Endothelial cell of umbilical vein (primary cell): ENCODE data around the gene HES6. TPM values are rescaled to one million over a fixed set of nuclear protein-coding genes. Genes with fewer than 3 reads are reported as not detected.

Experiments
- BruUV-seq: library from RNA; stranded (reverse); fragments of 400-500 nt; replicated peaks from 2 replicates; lab custom pipeline; 2021; lab: Mats Ljungman, UMichigan
- CTCF ChIA-PET: fragments of 300-600, 350-600 bp; sonication (Branson Sonifier 250); formaldehyde crosslinking; loops from one replicate; lab custom pipeline; 2021; ENCODE audit warnings: antibody characterized with exemption, inconsistent platforms; lab: Charles Lee
- POLR2A ChIA-PET: fragments of 300-600, 350-600 bp; sonication (Branson Sonifier 250); formaldehyde crosslinking; loops from one replicate; lab custom pipeline; 2021; ENCODE audit warnings: antibody characterized with exemption, inconsistent platforms; lab: Charles Lee
- DNase-seq: peaks from one replicate; pipeline ENCODE4 v3.0.0-alpha.2; 2011; ENCODE audit warnings: low read depth, low spot score
- FAIRE-seq: peaks from 2 replicates; lab custom pipeline; 2011; peaks lifted over from hg19 to GRCh38; lab: Jason Lieb, UNC
- H2AFZ ChIP-seq: 2 replicates; pipeline ENCODE4 v1.6.0; 2012; ENCODE audit warnings: low read depth, low read length, control low read depth, inconsistent platforms
- H3K27ac ChIP-seq: 2 replicates; pipeline ENCODE4 v1.5.1; 2011; ENCODE audit warnings: low read depth, mild to moderate bottlenecking, control low read depth, low read length, moderate library complexity; ENCODE audit not compliant: insufficient read depth
- H3K27me3 ChIP-seq, 2 experiments: 2 replicates each; pipeline versions ENCODE4 v1.6.0 to v1.6.1; 2011; ENCODE audit warnings: low read length in 2 of 2, mixed read lengths in 1 of 2; ENCODE audit not compliant: control insufficient read depth in 2 of 2, insufficient read depth in 2 of 2
- H3K36me3 ChIP-seq, 2 experiments: 2 replicates in 1 of 2; 3 replicates in 1 of 2; pipeline ENCODE4 v1.5.1; 2011; ENCODE audit warnings: low read length in 2 of 2, mild to moderate bottlenecking in 1 of 2, moderate library complexity in 1 of 2; ENCODE audit not compliant: control insufficient read depth in 2 of 2, insufficient read depth in 2 of 2; ENCODE audit errors: extremely low read depth in 1 of 2
- H3K4me1 ChIP-seq: 3 replicates; pipeline ENCODE4 v1.5.1; 2011; ENCODE audit warnings: mild to moderate bottlenecking, low read length; ENCODE audit not compliant: control insufficient read depth, insufficient read depth; ENCODE audit errors: extremely low read depth
- H3K4me2 ChIP-seq: 2 replicates; pipeline ENCODE4 v1.6.1; 2011; ENCODE audit warnings: low read length, control low read depth, mixed read lengths; ENCODE audit not compliant: insufficient read depth
- H3K4me3 ChIP-seq, 3 experiments: fragments of 200-600 bp in 1 of 3; sonication (generic), shearing (Covaris generic) in 1 of 3; replicated peaks in 1 of 3; 2 replicates each; pipeline ENCODE4 v1.5.1; 2011 to 2016; ENCODE audit warnings: control low read depth in 3 of 3, low read length in 3 of 3, mild to moderate bottlenecking in 2 of 3, inconsistent platforms in 1 of 3, low read depth in 1 of 3, moderate library complexity in 1 of 3; ENCODE audit not compliant: insufficient read depth in 1 of 3
- H3K79me2 ChIP-seq: 2 replicates; pipeline ENCODE4 v1.6.0; 2012; ENCODE audit warnings: low read length, inconsistent platforms; ENCODE audit not compliant: control insufficient read depth, insufficient read depth
- H3K9ac ChIP-seq: replicated peaks from 2 replicates; pipeline ENCODE3; 2011; ENCODE audit warnings: low read length, control low read depth; ENCODE audit not compliant: insufficient read depth; ENCODE audit errors: extremely low read depth
- H3K9me1 ChIP-seq: replicated peaks from 3 replicates; pipeline ENCODE4 v1.6.0; 2011; ENCODE audit warnings: mild to moderate bottlenecking, low read length; ENCODE audit not compliant: control insufficient read depth, insufficient read depth; ENCODE audit errors: extremely low read depth
- H3K9me3 ChIP-seq: replicated peaks from 2 replicates; pipeline ENCODE4 v1.5.1; 2012; ENCODE audit warnings: low read length, inconsistent platforms; ENCODE audit not compliant: control insufficient read depth, insufficient read depth
- H4K20me1 ChIP-seq: replicated peaks from 2 replicates; pipeline ENCODE3; 2011; ENCODE audit warnings: mild to moderate bottlenecking, low read length; ENCODE audit not compliant: control insufficient read depth, insufficient read depth; ENCODE audit errors: extremely low read depth
- EZH2 ChIP-seq: IDR thresholded peaks from 2 replicates; pipeline ENCODE4 v1.6.1; 2012; ENCODE audit warnings: borderline replicate concordance, low read depth, mild to moderate bottlenecking, moderate library complexity, low read length, inconsistent platforms; ENCODE audit not compliant: severe bottlenecking
- FOS ChIP-seq: IDR thresholded peaks from 2 replicates; pipeline ENCODE4 v1.6.1; 2011; ENCODE audit warnings: mild to moderate bottlenecking, low read length, moderate library complexity, borderline replicate concordance; ENCODE audit not compliant: insufficient read depth
- GATA2 ChIP-seq: IDR thresholded peaks from 2 replicates; pipeline ENCODE4 v1.7.0; 2011; ENCODE audit warnings: low read depth, mild to moderate bottlenecking, moderate library complexity, mixed read lengths, low read length; ENCODE audit not compliant: insufficient read length, insufficient read depth
- MAX ChIP-seq: IDR thresholded peaks from 2 replicates; pipeline ENCODE4 v1.6.1; 2011; ENCODE audit not compliant: insufficient read depth, insufficient read length
- MYC ChIP-seq: IDR thresholded peaks from one replicate; pipeline ENCODE4 v1.6.1; 2011; ENCODE audit warnings: mild to moderate bottlenecking, low read depth, low read length
- POLR2A ChIP-seq: IDR thresholded peaks from 2 replicates; pipeline ENCODE4 v1.6.1; 2012; ENCODE audit warnings: low read depth, mild to moderate bottlenecking, control low read depth, low read length
- dilution Hi-C: fragments of 300-500 bp; cut with MboI; formaldehyde crosslinking; loops from one replicate; pipeline ENCODE4 v1.15.0; 2019; ENCODE audit warnings: low sequenced_read_pairs; ENCODE audit not compliant: extremely low pct_ligation_motif_present
- intact Hi-C: fragments of 100-400 bp; cut with micrococcal nuclease; formaldehyde crosslinking; loops from one replicate; pipeline ENCODE4 v1.10.0; 2022
- polyA plus RNA-seq, 4 experiments: library from polyadenylated mRNA; depleted of rRNA in 3 of 4; stranded (reverse) in 3 of 4; unstranded in 1 of 4; fragments of >200 nt; gene quantifications; 2 replicates each; pipeline versions ENCODE4 v1.2.1 to v1.2.3, GENCODE V29; 2011 to 2012; ENCODE audit warnings: missing spikeins in 1 of 4
- total RNA-seq: library from RNA; stranded (reverse); gene quantifications from 2 replicates; pipeline ENCODE4 v1.2.3, GENCODE V29; 2021
- TF ChIP-seq, protein P1 (sequence below), 2 donors: IDR thresholded peaks; 1 replicate in 1 of 2; 2 replicates in 1 of 2; pipeline ENCODE4 v1.5.1; 2011; ENCODE audit warnings: low read length in 2 of 2, mild to moderate bottlenecking in 2 of 2, moderate library complexity in 2 of 2, control low read depth in 1 of 2, inconsistent platforms in 1 of 2, low read depth in 1 of 2; ENCODE audit not compliant: insufficient read depth in 1 of 2; ENCODE audit errors: extremely low read depth in 1 of 2

Gene HES6
- total and polyA plus RNA-seq, 2 donors (not counting 3 experiments of a cell fraction or from before 2014, with no cell fraction given), result 2.2 to 5.1 TPM

GRCh38 chr2:238247002-238247822 is 7.4 kb upstream of the HES6 start:
- Histone ChIP-seq H3K27ac (no peak overlapping the region), H3K9ac (no peak overlapping the region), H3K79me2 (no peaks in the 10 kb centered on the region), H3K4me1 (no peaks in the 10 kb centered on the region), H3K9me1 (no peaks in the 10 kb centered on the region), H3K4me3 (no peak overlapping the region), H3K27me3 (no peaks in the 10 kb centered on the region), H4K20me1 (no peaks in the 10 kb centered on the region), H3K9me3 (no peaks in the 10 kb centered on the region), H2AFZ (no peak overlapping the region), H3K36me3 (no peaks in the 10 kb centered on the region), H3K4me2 (no peak overlapping the region)
- TF ChIP-seq GATA2 (no peak), MAX (no peak), FOS (no peak), EZH2 (no peak), POLR2A (no peak), MYC (no peak)
- TF ChIP-seq, protein P1, sequence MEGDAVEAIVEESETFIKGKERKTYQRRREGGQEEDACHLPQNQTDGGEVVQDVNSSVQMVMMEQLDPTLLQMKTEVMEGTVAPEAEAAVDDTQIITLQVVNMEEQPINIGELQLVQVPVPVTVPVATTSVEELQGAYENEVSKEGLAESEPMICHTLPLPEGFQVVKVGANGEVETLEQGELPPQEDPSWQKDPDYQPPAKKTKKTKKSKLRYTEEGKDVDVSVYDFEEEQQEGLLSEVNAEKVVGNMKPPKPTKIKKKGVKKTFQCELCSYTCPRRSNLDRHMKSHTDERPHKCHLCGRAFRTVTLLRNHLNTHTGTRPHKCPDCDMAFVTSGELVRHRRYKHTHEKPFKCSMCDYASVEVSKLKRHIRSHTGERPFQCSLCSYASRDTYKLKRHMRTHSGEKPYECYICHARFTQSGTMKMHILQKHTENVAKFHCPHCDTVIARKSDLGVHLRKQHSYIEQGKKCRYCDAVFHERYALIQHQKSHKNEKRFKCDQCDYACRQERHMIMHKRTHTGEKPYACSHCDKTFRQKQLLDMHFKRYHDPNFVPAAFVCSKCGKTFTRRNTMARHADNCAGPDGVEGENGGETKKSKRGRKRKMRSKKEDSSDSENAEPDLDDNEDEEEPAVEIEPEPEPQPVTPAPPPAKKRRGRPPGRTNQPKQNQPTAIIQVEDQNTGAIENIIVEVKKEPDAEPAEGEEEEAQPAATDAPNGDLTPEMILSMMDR (IDR thresholded peaks at IDR 0.05; ENCODE audit: extremely low read depth in 1 of 2, insufficient read depth in 1 of 2, low read depth in 1 of 2, low read length in 2 of 2), result no peak
- intact Hi-C loops (loop anchor here (10.0 kb wide), 1 partner anchor 282 kb away; the partner anchor contains the start of gene UBE2F), dilution Hi-C loops (no loop called here)
- FAIRE-seq, result no peak
- no peak for DNase-seq
- ChIA-PET CTCF (interaction anchor here (4.6 kb wide), 1 partner anchor 16 kb away, joined by 24 read pairs; no protein-coding TSS in a partner anchor), POLR2A (no interaction called here)
- BruUV-seq, result no TSS peak
